Lower leg skin (tissue), 3 donors: ENCODE data around the gene TBRG4.

Source experiments
- POLR2A ChIP-seq, 2 donors: fragments of 450-650 bp; IDR thresholded peaks; one replicate each; pipeline ENCODE4 v1.6.1; 2016 to 2017; ENCODE audit warnings: antibody characterized with exemption in 2 of 2, mild to moderate bottlenecking in 1 of 2, moderate library complexity in 1 of 2
- TF ChIP-seq, protein P1 (sequence below), 3 donors: fragments of 450-650 bp; IDR thresholded peaks; one replicate each; pipeline ENCODE4 v1.5.1; 2016; ENCODE audit warnings: antibody characterized with exemption in 3 of 3, mild to moderate bottlenecking in 3 of 3, moderate library complexity in 2 of 3

GRCh38 chr7:45085619-45086200 is 25.8 kb downstream of the TBRG4 start:
- TF ChIP-seq, protein P1, sequence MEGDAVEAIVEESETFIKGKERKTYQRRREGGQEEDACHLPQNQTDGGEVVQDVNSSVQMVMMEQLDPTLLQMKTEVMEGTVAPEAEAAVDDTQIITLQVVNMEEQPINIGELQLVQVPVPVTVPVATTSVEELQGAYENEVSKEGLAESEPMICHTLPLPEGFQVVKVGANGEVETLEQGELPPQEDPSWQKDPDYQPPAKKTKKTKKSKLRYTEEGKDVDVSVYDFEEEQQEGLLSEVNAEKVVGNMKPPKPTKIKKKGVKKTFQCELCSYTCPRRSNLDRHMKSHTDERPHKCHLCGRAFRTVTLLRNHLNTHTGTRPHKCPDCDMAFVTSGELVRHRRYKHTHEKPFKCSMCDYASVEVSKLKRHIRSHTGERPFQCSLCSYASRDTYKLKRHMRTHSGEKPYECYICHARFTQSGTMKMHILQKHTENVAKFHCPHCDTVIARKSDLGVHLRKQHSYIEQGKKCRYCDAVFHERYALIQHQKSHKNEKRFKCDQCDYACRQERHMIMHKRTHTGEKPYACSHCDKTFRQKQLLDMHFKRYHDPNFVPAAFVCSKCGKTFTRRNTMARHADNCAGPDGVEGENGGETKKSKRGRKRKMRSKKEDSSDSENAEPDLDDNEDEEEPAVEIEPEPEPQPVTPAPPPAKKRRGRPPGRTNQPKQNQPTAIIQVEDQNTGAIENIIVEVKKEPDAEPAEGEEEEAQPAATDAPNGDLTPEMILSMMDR (IDR thresholded peaks at IDR 0.05): no peak
- TF ChIP-seq POLR2A (IDR thresholded peaks at IDR 0.05): no peak
